Endothelial cell of umbilical vein (primary cell): ENCODE measurements around the gene FBXL17. TPM values are rescaled to one million over a fixed set of nuclear protein-coding genes. Genes with fewer than 3 reads are reported as not detected.

ENCODE experiments used
- BruUV-seq: library from RNA; stranded (reverse); fragments of 400-500 nt; replicated peaks from 2 replicates; lab custom pipeline; 2021; lab: Mats Ljungman, UMichigan
- CTCF ChIA-PET: fragments of 300-600, 350-600 bp; sonication (Branson Sonifier 250); formaldehyde crosslinking; loops from one replicate; lab custom pipeline; 2021; ENCODE audit warnings: antibody characterized with exemption, inconsistent platforms; lab: Charles Lee
- POLR2A ChIA-PET: fragments of 300-600, 350-600 bp; sonication (Branson Sonifier 250); formaldehyde crosslinking; loops from one replicate; lab custom pipeline; 2021; ENCODE audit warnings: antibody characterized with exemption, inconsistent platforms; lab: Charles Lee
- DNase-seq: peaks from one replicate; pipeline ENCODE4 v3.0.0-alpha.2; 2011; ENCODE audit warnings: low read depth, low spot score
- FAIRE-seq: peaks from 2 replicates; lab custom pipeline; 2011; peaks lifted over from hg19 to GRCh38; lab: Jason Lieb, UNC
- H2AFZ ChIP-seq: 2 replicates; pipeline ENCODE4 v1.6.0; 2012; ENCODE audit warnings: low read depth, low read length, control low read depth, inconsistent platforms
- H3K27ac ChIP-seq: 2 replicates; pipeline ENCODE4 v1.5.1; 2011; ENCODE audit warnings: low read depth, mild to moderate bottlenecking, control low read depth, low read length, moderate library complexity; ENCODE audit not compliant: insufficient read depth
- H3K27me3 ChIP-seq, 2 experiments: 2 replicates each; pipeline versions ENCODE4 v1.6.0 to v1.6.1; 2011; ENCODE audit warnings: low read length in 2 of 2, mixed read lengths in 1 of 2; ENCODE audit not compliant: control insufficient read depth in 2 of 2, insufficient read depth in 2 of 2
- H3K36me3 ChIP-seq, 2 experiments: 2 replicates in 1 of 2; 3 replicates in 1 of 2; pipeline ENCODE4 v1.5.1; 2011; ENCODE audit warnings: low read length in 2 of 2, mild to moderate bottlenecking in 1 of 2, moderate library complexity in 1 of 2; ENCODE audit not compliant: control insufficient read depth in 2 of 2, insufficient read depth in 2 of 2; ENCODE audit errors: extremely low read depth in 1 of 2
- H3K4me1 ChIP-seq: 3 replicates; pipeline ENCODE4 v1.5.1; 2011; ENCODE audit warnings: mild to moderate bottlenecking, low read length; ENCODE audit not compliant: control insufficient read depth, insufficient read depth; ENCODE audit errors: extremely low read depth
- H3K4me2 ChIP-seq: 2 replicates; pipeline ENCODE4 v1.6.1; 2011; ENCODE audit warnings: low read length, control low read depth, mixed read lengths; ENCODE audit not compliant: insufficient read depth
- H3K4me3 ChIP-seq, 3 experiments: fragments of 200-600 bp in 1 of 3; sonication (generic), shearing (Covaris generic) in 1 of 3; replicated peaks in 1 of 3; 2 replicates each; pipeline ENCODE4 v1.5.1; 2011 to 2016; ENCODE audit warnings: control low read depth in 3 of 3, low read length in 3 of 3, mild to moderate bottlenecking in 2 of 3, inconsistent platforms in 1 of 3, low read depth in 1 of 3, moderate library complexity in 1 of 3; ENCODE audit not compliant: insufficient read depth in 1 of 3
- H3K79me2 ChIP-seq: 2 replicates; pipeline ENCODE4 v1.6.0; 2012; ENCODE audit warnings: low read length, inconsistent platforms; ENCODE audit not compliant: control insufficient read depth, insufficient read depth
- H3K9ac ChIP-seq: replicated peaks from 2 replicates; pipeline ENCODE3; 2011; ENCODE audit warnings: low read length, control low read depth; ENCODE audit not compliant: insufficient read depth; ENCODE audit errors: extremely low read depth
- H3K9me1 ChIP-seq: replicated peaks from 3 replicates; pipeline ENCODE4 v1.6.0; 2011; ENCODE audit warnings: mild to moderate bottlenecking, low read length; ENCODE audit not compliant: control insufficient read depth, insufficient read depth; ENCODE audit errors: extremely low read depth
- H3K9me3 ChIP-seq: replicated peaks from 2 replicates; pipeline ENCODE4 v1.5.1; 2012; ENCODE audit warnings: low read length, inconsistent platforms; ENCODE audit not compliant: control insufficient read depth, insufficient read depth
- H4K20me1 ChIP-seq: replicated peaks from 2 replicates; pipeline ENCODE3; 2011; ENCODE audit warnings: mild to moderate bottlenecking, low read length; ENCODE audit not compliant: control insufficient read depth, insufficient read depth; ENCODE audit errors: extremely low read depth
- EZH2 ChIP-seq: IDR thresholded peaks from 2 replicates; pipeline ENCODE4 v1.6.1; 2012; ENCODE audit warnings: borderline replicate concordance, low read depth, mild to moderate bottlenecking, moderate library complexity, low read length, inconsistent platforms; ENCODE audit not compliant: severe bottlenecking
- FOS ChIP-seq: IDR thresholded peaks from 2 replicates; pipeline ENCODE4 v1.6.1; 2011; ENCODE audit warnings: mild to moderate bottlenecking, low read length, moderate library complexity, borderline replicate concordance; ENCODE audit not compliant: insufficient read depth
- GATA2 ChIP-seq: IDR thresholded peaks from 2 replicates; pipeline ENCODE4 v1.7.0; 2011; ENCODE audit warnings: low read depth, mild to moderate bottlenecking, moderate library complexity, mixed read lengths, low read length; ENCODE audit not compliant: insufficient read length, insufficient read depth
- JUN ChIP-seq: IDR thresholded peaks from 2 replicates; pipeline ENCODE4 v1.6.1; 2011; ENCODE audit warnings: borderline replicate concordance, low read depth; ENCODE audit not compliant: insufficient read length, insufficient read depth
- MAX ChIP-seq: IDR thresholded peaks from 2 replicates; pipeline ENCODE4 v1.6.1; 2011; ENCODE audit not compliant: insufficient read depth, insufficient read length
- MYC ChIP-seq: IDR thresholded peaks from one replicate; pipeline ENCODE4 v1.6.1; 2011; ENCODE audit warnings: mild to moderate bottlenecking, low read depth, low read length
- POLR2A ChIP-seq: IDR thresholded peaks from 2 replicates; pipeline ENCODE4 v1.6.1; 2012; ENCODE audit warnings: low read depth, mild to moderate bottlenecking, control low read depth, low read length
- POLR2AphosphoS5 ChIP-seq: IDR thresholded peaks from 2 replicates; pipeline ENCODE4 v1.6.1; 2012; ENCODE audit warnings: low read depth, mild to moderate bottlenecking, control low read depth, low read length, moderate library complexity; ENCODE audit not compliant: insufficient read depth
- dilution Hi-C: fragments of 300-500 bp; cut with MboI; formaldehyde crosslinking; loops from one replicate; pipeline ENCODE4 v1.15.0; 2019; ENCODE audit warnings: low sequenced_read_pairs; ENCODE audit not compliant: extremely low pct_ligation_motif_present
- intact Hi-C: fragments of 100-400 bp; cut with micrococcal nuclease; formaldehyde crosslinking; loops from one replicate; pipeline ENCODE4 v1.10.0; 2022
- polyA plus RNA-seq, 4 experiments: library from polyadenylated mRNA; depleted of rRNA in 3 of 4; stranded (reverse) in 3 of 4; unstranded in 1 of 4; fragments of >200 nt; gene quantifications; 2 replicates each; pipeline versions ENCODE4 v1.2.1 to v1.2.3, GENCODE V29; 2011 to 2012; ENCODE audit warnings: missing spikeins in 1 of 4
- total RNA-seq: library from RNA; stranded (reverse); gene quantifications from 2 replicates; pipeline ENCODE4 v1.2.3, GENCODE V29; 2021
- TF ChIP-seq, protein P1 (sequence below), 2 donors: IDR thresholded peaks; 1 replicate in 1 of 2; 2 replicates in 1 of 2; pipeline ENCODE4 v1.5.1; 2011; ENCODE audit warnings: low read length in 2 of 2, mild to moderate bottlenecking in 2 of 2, moderate library complexity in 2 of 2, control low read depth in 1 of 2, inconsistent platforms in 1 of 2, low read depth in 1 of 2; ENCODE audit not compliant: insufficient read depth in 1 of 2; ENCODE audit errors: extremely low read depth in 1 of 2

FBXL17 gene
- total and polyA plus RNA-seq, 2 donors (not counting 3 experiments of a cell fraction or from before 2014, with no cell fraction given) = 2.7 to 8.8 TPM

DNA sequence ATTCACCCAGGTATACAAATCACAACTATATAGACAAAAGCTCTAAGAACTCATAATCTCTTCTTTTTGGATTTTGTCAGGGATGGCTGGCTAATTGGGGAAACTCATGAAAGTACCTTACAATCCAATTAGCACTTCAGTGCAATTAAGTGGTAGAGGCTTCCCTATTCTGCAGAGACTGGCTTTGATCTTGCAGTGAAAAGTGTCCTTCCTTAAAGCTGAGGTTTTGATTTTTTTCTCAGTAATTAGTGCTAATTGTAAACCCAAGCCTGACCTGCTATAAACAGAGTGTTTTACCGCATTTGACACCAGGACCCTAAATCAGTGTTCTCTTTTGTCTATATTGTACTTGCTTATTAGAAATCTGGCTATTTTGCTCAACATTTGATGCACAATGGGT, 417.2 kb downstream of the FBXL17 start:
- Histone ChIP-seq H3K4me2 (no peak overlapping the region), H3K4me3 (no peak overlapping the region), H2AFZ (no peak overlapping the region), H3K79me2 (no peaks in the 10 kb centered on the region), H3K9me3 (no peaks in the 10 kb centered on the region), H3K9ac (no peak overlapping the region), H3K9me1 (no peaks in the 10 kb centered on the region), H3K4me1 (peaks cover 7% of the 10 kb centered on the region), H3K36me3 (no peaks in the 10 kb centered on the region), H4K20me1 (no peaks in the 10 kb centered on the region), H3K27ac (no peak overlapping the region), H3K27me3 (no peaks in the 10 kb centered on the region)
- dilution Hi-C loops = no loop called here
- ChIA-PET POLR2A (no interaction called here), CTCF (interaction anchor here (0.7 kb wide), 1 partner anchor 25 kb away, joined by 3 read pairs; no protein-coding TSS in a partner anchor)
- BruUV-seq = no TSS peak
- no peak for FAIRE-seq
- intact Hi-C loops = no loop called here
- TF ChIP-seq EZH2 = no peak
- no peak for TF ChIP-seq JUN
- TF ChIP-seq POLR2A = no peak
- no peak for TF ChIP-seq FOS
- no peak for TF ChIP-seq GATA2
- TF ChIP-seq MYC = no peak
- TF ChIP-seq, protein P1, sequence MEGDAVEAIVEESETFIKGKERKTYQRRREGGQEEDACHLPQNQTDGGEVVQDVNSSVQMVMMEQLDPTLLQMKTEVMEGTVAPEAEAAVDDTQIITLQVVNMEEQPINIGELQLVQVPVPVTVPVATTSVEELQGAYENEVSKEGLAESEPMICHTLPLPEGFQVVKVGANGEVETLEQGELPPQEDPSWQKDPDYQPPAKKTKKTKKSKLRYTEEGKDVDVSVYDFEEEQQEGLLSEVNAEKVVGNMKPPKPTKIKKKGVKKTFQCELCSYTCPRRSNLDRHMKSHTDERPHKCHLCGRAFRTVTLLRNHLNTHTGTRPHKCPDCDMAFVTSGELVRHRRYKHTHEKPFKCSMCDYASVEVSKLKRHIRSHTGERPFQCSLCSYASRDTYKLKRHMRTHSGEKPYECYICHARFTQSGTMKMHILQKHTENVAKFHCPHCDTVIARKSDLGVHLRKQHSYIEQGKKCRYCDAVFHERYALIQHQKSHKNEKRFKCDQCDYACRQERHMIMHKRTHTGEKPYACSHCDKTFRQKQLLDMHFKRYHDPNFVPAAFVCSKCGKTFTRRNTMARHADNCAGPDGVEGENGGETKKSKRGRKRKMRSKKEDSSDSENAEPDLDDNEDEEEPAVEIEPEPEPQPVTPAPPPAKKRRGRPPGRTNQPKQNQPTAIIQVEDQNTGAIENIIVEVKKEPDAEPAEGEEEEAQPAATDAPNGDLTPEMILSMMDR (IDR thresholded peaks at IDR 0.05; ENCODE audit: extremely low read depth in 1 of 2, insufficient read depth in 1 of 2, low read depth in 1 of 2, low read length in 2 of 2) = no peak
- TF ChIP-seq POLR2AphosphoS5 = no peak
- no peak for TF ChIP-seq MAX
- DNase-seq = no peak
